Measurements from ENCODE around the gene TCIRG1.

Gene TCIRG1

DNA sequence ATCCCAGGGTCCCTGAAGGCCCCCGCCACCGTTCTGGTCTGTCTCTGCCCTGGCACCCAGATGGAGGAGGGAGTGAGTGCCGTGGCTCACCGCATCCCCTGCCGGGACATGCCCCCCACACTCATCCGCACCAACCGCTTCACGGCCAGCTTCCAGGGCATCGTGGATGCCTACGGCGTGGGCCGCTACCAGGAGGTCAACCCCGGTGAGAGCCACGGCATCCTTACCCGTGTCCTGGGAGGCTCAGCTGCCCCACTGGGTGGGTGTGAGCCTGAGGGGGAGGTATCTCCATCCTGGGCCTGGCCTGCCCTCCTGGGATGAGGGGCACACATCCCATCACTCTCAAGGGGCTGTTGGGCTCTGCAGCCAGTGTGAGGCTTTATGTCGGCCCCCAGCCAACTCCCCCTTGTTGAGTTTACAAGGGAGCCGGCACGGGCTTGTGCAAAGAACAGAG, 6.1 kb downstream of the TCIRG1 start:
- H3K4me3 ChIP-seq (replicated peaks; ENCODE audit: low read depth, low read length): no peak overlapping the region
- TF ChIP-seq, protein P1, sequence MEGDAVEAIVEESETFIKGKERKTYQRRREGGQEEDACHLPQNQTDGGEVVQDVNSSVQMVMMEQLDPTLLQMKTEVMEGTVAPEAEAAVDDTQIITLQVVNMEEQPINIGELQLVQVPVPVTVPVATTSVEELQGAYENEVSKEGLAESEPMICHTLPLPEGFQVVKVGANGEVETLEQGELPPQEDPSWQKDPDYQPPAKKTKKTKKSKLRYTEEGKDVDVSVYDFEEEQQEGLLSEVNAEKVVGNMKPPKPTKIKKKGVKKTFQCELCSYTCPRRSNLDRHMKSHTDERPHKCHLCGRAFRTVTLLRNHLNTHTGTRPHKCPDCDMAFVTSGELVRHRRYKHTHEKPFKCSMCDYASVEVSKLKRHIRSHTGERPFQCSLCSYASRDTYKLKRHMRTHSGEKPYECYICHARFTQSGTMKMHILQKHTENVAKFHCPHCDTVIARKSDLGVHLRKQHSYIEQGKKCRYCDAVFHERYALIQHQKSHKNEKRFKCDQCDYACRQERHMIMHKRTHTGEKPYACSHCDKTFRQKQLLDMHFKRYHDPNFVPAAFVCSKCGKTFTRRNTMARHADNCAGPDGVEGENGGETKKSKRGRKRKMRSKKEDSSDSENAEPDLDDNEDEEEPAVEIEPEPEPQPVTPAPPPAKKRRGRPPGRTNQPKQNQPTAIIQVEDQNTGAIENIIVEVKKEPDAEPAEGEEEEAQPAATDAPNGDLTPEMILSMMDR (IDR thresholded peaks at IDR 0.05; ENCODE audit: low read length, missing control alignments): no peak
- DNase-seq (ENCODE audit: low read depth): no peak

DNA sequence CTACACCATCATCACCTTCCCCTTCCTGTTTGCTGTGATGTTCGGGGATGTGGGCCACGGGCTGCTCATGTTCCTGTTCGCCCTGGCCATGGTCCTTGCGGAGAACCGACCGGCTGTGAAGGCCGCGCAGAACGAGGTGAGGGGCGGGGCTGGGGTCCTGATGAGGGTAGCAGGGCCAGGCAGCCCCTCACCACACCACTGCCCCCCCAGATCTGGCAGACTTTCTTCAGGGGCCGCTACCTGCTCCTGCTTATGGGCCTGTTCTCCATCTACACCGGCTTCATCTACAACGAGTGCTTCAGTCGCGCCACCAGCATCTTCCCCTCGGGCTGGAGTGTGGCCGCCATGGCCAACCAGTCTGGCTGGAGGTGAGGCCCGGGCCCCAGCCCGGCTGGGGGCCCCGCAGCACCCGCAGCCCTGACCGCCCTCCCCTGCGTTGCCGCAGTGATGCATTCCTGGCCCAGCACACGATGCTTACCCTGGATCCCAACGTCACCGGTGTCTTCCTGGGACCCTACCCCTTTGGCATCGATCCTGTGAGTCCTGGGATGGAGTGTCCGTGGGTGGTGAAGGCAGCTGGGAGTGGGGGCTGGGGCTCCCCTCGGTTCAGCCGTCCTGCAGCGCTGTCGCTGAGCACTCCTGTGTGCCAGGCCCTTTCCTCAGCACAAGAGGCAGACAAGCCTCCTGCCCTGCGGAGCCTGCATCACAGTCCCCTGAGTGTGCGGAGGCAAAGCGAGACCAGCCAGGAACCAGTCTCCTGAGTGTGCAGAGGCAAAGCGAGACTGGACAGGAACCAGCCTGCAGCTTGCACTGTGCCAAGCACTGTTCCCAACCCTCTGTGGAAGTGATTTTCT, 8.8 kb downstream of the TCIRG1 start:
- TF ChIP-seq, protein P1 (IDR thresholded peaks at IDR 0.05; ENCODE audit: low read length, missing control alignments): no peak
- DNase-seq (ENCODE audit: low read depth): no peak
- no peak overlapping the region for H3K4me3 ChIP-seq (replicated peaks; ENCODE audit: low read depth, low read length)

DNA sequence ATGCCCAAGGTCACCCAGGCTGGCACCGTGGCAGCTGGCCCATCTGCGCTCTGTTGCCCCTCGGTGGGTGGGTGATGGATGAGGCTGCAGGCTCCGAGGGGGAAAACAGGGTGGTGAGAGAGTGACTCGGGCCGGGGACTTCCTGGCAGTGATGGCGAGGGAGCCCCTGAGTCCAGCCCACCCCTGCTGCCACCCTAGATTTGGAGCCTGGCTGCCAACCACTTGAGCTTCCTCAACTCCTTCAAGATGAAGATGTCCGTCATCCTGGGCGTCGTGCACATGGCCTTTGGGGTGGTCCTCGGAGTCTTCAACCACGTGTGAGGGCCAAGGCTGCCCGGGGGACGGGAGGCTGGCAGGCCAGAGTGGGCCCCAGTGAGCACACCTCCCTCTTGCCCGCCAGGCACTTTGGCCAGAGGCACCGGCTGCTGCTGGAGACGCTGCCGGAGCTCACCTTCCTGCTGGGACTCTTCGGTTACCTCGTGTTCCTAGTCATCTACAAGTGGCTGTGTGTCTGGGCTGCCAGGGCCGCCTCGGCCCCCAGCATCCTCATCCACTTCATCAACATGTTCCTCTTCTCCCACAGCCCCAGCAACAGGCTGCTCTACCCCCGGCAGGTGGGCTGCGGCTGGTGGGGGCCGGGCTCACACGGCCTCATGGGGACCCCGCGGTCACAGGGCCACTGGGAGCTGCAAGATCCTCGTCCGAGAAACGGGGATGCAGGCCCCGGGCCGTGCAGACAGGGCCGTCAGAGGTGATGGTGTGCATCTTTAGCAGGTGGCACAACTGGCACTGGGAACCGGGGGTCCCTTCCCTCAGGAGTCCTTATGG, 10.1 kb downstream of the TCIRG1 start:
- H3K4me3 ChIP-seq (replicated peaks; ENCODE audit: low read depth, low read length): no peak overlapping the region
- TF ChIP-seq, protein P1 (IDR thresholded peaks at IDR 0.05; ENCODE audit: low read length, missing control alignments): no peak
- no peak for DNase-seq (ENCODE audit: low read depth)

DNA sequence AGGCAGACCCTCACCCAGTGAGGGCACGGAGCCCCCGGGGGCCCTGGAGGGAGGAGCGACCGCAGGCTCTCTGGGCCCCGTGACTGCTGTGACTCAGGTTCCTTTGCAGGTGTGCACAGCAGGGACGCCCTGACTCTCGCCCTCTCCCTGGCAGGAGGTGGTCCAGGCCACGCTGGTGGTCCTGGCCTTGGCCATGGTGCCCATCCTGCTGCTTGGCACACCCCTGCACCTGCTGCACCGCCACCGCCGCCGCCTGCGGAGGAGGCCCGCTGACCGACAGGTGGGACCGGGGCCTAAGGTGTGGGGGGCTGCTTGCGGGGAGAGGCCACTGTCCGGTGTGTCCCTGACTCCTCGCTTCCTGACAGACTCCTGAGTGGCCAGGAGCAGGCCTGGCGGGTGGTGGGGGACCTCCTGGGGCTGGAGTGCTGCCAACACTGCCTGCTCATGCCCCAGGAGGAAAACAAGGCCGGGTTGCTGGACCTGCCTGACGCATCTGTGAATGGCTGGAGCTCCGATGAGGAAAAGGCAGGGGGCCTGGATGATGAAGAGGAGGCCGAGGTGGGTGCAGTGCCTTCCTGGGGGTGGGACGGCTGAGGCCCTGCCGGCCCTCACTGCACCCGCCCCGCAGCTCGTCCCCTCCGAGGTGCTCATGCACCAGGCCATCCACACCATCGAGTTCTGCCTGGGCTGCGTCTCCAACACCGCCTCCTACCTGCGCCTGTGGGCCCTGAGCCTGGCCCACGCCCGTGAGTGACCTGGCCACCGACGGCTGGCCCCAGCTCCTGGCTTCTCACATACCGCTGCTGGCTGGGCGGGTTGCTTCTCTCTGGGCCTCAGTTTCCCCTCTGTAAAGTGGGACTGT, 10.9 kb downstream of the TCIRG1 start:
- TF ChIP-seq, protein P1 (IDR thresholded peaks at IDR 0.05; ENCODE audit: low read length, missing control alignments): no peak
- no peak overlapping the region for H3K4me3 ChIP-seq (replicated peaks; ENCODE audit: low read depth, low read length)
- no peak for DNase-seq (ENCODE audit: low read depth)

DNA sequence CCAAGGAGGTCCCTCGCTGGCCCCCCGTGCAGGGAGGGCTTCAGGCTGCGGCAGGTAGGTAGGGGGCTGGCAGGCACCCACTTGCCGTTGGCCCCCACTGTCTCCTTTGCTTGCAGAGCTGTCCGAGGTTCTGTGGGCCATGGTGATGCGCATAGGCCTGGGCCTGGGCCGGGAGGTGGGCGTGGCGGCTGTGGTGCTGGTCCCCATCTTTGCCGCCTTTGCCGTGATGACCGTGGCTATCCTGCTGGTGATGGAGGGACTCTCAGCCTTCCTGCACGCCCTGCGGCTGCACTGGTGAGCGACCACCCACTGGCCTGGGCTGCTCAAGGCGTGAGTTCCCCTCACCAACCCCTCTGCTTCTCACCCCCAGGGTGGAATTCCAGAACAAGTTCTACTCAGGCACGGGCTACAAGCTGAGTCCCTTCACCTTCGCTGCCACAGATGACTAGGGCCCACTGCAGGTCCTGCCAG, 11.6 kb downstream of the TCIRG1 start:
- no peak for DNase-seq (ENCODE audit: low read depth)
- H3K4me3 ChIP-seq (replicated peaks; ENCODE audit: low read depth, low read length): no peak overlapping the region
- TF ChIP-seq, protein P1 (IDR thresholded peaks at IDR 0.05; ENCODE audit: low read length, missing control alignments): no peak
